ENCODE measurements around the gene RAD51B. TPM values are rescaled to one million over a fixed set of nuclear protein-coding genes. Genes with fewer than 3 reads are reported as not detected.
A peak's percentile ranks its signal among the peaks of the same experiment; 100 is the strongest.

Gene RAD51B
- total RNA-seq, 3 donors from 2014 or later: 10.6 to 77.6 (median 33.8) TPM

- peak overlapping the region in 1 of 2 donors; percentile 17 for H3K27ac ChIP-seq
- no peak for DNase-seq (ENCODE audit: low spot score in 2 of 2)
- H3K9me3 ChIP-seq: no peaks in the 10 kb centered on the region
- no peaks in the 10 kb centered on the region for H3K36me3 ChIP-seq
- no peak for TF ChIP-seq POLR2AphosphoS5 (IDR thresholded peaks at IDR 0.05)
- TF ChIP-seq CTCF (IDR thresholded peaks at IDR 0.05): no peak
- no peak for TF ChIP-seq POLR2A (IDR thresholded peaks at IDR 0.05)
- no peak overlapping the region for H3K4me3 ChIP-seq
- H3K27me3 ChIP-seq: no peaks in the 10 kb centered on the region
- intact Hi-C loops (cut with DNase I; ENCODE audit: low total_unique reads): no loop called here
- peaks cover 0 to 7% of the 10 kb centered on the region in 2 donors for H3K4me1 ChIP-seq
Measured at GRCh38 chr14:68470361-68470760, 650.8 kb downstream of the RAD51B start.

GRCh38 chr14:68471029-68471963 lies 651.7 kb downstream of the RAD51B start:
- H3K36me3 ChIP-seq: no peaks in the 10 kb centered on the region
- DNase-seq (ENCODE audit: low spot score in 2 of 2): no peak
- H3K27ac ChIP-seq: peak overlapping the region in 1 of 2 donors; percentile 78
- H3K4me1 ChIP-seq: peaks cover 0 to 7% of the 10 kb centered on the region in 2 donors
- no peak for TF ChIP-seq POLR2AphosphoS5 (IDR thresholded peaks at IDR 0.05)
- no peak for TF ChIP-seq CTCF (IDR thresholded peaks at IDR 0.05)
- TF ChIP-seq POLR2A (IDR thresholded peaks at IDR 0.05): no peak
- no peaks in the 10 kb centered on the region for H3K9me3 ChIP-seq
- intact Hi-C loops (cut with DNase I; ENCODE audit: low total_unique reads): no loop called here
- H3K4me3 ChIP-seq: no peak overlapping the region
- H3K27me3 ChIP-seq: no peaks in the 10 kb centered on the region

- intact Hi-C loops (cut with DNase I; ENCODE audit: low total_unique reads): no loop called here
Measured at GRCh38 chr14:68471964-68472508, 652.5 kb downstream of the RAD51B start.

GRCh38 chr14:68473069-68473468 lies 653.5 kb downstream of the RAD51B start:
- Histone ChIP-seq H3K36me3 (no peaks in the 10 kb centered on the region), H3K4me3 (no peak overlapping the region), H3K4me1 (peaks cover 0 to 7% of the 10 kb centered on the region in 2 donors), H3K9me3 (no peaks in the 10 kb centered on the region), H3K27ac (peak overlapping the region; percentile 76 to 78), H3K27me3 (no peaks in the 10 kb centered on the region)
- intact Hi-C loops (cut with DNase I; ENCODE audit: low total_unique reads): no loop called here
- TF ChIP-seq POLR2A (IDR thresholded peaks at IDR 0.05) (no peak), POLR2AphosphoS5 (IDR thresholded peaks at IDR 0.05) (peak in 1 of 3 donors; percentile 22)
- peak; percentile 65 to 91 for DNase-seq (ENCODE audit: low spot score in 2 of 2)

More at GRCh38 chr14:68471964-68472508, 652.5 kb downstream of the RAD51B start:
- peak overlapping the region; percentile 76 to 78 for H3K27ac ChIP-seq
- H3K36me3 ChIP-seq: no peaks in the 10 kb centered on the region
- no peaks in the 10 kb centered on the region for H3K27me3 ChIP-seq
- H3K4me3 ChIP-seq: no peak overlapping the region
- no peaks in the 10 kb centered on the region for H3K9me3 ChIP-seq
- peaks cover 0 to 7% of the 10 kb centered on the region in 2 donors for H3K4me1 ChIP-seq
- TF ChIP-seq POLR2A (IDR thresholded peaks at IDR 0.05) (no peak), POLR2AphosphoS5 (IDR thresholded peaks at IDR 0.05) (no peak), CTCF (IDR thresholded peaks at IDR 0.05) (no peak)
- no peak for DNase-seq (ENCODE audit: low spot score in 2 of 2)

GRCh38 chr14:68473794-68474193 lies 654.2 kb downstream of the RAD51B start:
- intact Hi-C loops (cut with DNase I; ENCODE audit: low total_unique reads): no loop called here
- TF ChIP-seq CTCF (IDR thresholded peaks at IDR 0.05): no peak
- TF ChIP-seq POLR2AphosphoS5 (IDR thresholded peaks at IDR 0.05): peak in 1 of 3 donors; percentile 21
- no peak for DNase-seq (ENCODE audit: low spot score in 2 of 2)
- H3K4me3 ChIP-seq: no peak overlapping the region
- no peaks in the 10 kb centered on the region for H3K36me3 ChIP-seq
- peak overlapping the region in 1 of 2 donors; percentile 78 for H3K27ac ChIP-seq
- H3K27me3 ChIP-seq: no peaks in the 10 kb centered on the region
- H3K9me3 ChIP-seq: no peaks in the 10 kb centered on the region
- H3K4me1 ChIP-seq: peaks cover 0 to 7% of the 10 kb centered on the region in 2 donors
